IPS-11a (cell line): Measurements from ENCODE around the gene BCAR3.
"Not testable (repeated sequence)": the region's sequence is repeated elsewhere in the genome, so short reads cannot be mapped to it uniquely, and the experiment has no call there.

Experiments used
- H3K4me3 ChIP-seq: one replicate; pipeline ENCODE4 v1.5.1; 2013; ENCODE audit warnings: low read depth, low read length, control low read depth

The BCAR3 gene

DNA sequence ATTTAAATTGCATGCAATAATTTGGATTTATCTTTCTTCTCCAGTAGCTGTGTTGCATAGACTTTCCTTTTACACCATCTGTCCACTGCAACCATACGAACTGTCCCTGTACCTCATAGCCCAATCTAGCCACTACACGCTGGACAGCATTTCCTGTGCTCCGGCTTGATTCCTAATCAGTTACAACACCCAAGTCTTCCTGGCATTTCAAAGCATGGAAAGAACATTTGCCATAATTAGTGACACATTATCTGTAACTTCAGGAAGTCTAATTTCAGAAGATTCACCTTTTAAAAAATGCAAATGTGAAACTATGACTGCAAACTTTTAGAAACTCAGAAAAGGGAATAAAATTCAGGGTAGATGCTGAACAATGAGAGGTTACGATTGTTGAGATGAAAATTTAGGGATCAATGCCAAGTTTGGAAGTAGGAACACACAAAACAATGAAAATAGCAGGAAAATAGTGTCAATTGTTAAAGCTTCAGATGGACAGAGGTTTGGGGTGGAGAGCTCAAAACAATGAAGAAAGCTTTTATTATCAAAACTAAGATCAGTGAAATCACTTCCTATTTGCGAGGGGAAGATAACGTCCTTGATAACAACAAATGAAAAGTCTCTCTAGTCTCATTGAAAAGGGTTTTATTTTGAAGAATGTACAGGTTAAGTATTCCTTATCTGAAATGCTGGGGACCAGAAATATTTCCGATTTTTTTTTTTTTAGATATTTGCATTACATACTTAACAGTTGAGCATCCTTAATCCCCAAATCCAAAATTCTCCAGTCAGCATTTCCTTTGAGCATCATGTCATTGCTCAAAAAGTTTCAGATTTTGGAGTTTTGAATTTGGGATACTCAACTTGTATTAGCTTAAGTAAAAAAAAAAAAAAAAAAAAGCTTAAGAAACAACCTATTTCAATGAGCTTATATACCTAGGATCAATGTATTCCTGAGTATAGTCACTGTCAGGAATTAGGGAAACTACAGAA lies 126.5 kb downstream of the BCAR3 start:
- H3K4me3 ChIP-seq: no peak overlapping the region

DNA sequence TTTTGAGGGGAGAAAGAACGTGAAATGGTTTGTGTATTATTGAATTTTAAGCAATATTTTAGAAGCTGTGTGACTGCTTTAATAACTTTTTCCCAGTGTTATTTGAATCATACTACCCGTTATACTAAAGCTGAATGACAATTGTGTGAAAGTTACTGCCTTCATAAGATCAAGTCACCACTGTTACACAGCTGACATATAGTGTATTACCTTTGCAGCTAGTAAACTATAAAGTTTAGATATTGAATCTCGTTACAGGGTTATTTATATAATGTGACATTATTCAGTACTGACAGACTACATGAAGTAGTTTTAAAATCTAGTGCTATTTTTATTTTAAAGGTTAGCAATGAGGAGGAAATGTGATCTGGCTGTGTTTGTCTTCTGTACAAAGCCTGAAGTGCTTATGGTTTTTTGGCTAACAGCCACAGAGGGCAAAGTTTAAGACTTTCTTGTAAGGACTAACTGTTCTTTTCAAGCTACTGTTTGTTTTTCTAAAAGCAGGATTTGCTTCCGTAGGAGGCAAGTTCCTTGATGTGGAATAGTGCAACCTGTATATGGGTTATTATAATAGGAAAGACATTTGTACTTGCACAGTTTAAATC lies 127.6 kb downstream of the BCAR3 start:
- not testable (repeated sequence) for H3K4me3 ChIP-seq

DNA sequence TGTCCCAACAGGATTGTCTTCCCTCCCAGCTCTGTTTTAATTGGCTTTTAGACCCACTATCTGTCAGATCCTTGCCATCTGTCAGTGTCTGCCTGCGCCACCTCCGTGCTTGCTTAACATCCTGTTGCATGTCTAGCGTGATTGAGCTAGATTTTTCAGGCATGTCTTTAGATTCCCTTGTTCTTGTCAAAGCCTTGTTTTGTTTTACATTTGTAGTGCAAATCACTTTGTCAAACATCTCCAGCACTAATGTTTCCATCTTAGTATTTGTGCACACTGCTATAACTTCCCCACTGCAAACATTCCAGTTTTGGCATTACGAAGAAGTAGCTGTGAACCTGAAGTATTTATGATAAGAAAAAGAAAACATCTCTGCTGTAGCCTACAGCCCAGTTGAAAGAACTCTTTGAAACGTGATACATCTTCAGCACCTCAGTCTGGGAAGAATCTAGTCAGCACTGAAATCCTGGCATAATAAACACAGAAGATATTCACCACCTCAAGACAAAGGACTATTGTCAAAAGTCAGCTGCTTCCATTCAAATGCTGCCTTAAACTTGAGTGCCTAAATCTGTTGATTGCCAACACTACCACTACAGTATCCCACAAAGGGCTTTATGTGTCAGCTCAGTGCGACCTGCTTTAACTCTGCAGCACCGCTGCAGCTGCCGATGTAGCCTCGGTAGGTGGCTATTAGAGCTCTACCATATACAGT lies 128.7 kb downstream of the BCAR3 start:
- no peak overlapping the region for H3K4me3 ChIP-seq

DNA sequence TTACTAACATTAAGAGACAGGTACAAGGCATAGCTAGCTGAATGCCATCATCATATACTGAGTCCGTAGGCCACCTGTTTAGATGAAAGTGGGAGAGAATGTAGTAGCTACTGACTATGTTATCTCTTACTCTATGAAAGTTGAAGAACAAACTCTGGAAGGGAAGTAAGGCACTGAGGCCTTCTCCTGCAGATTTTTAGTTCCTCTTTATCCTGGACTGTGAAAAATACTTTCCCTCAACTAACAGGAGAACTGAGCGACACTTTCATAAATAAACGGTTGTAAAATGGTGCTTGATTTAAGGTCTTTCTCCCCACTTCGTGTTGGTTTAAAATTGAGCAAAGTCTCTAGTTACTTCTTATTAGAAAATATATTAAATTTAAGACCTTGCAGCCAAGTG lies 131.8 kb downstream of the BCAR3 start:
- no peak overlapping the region for H3K4me3 ChIP-seq

DNA sequence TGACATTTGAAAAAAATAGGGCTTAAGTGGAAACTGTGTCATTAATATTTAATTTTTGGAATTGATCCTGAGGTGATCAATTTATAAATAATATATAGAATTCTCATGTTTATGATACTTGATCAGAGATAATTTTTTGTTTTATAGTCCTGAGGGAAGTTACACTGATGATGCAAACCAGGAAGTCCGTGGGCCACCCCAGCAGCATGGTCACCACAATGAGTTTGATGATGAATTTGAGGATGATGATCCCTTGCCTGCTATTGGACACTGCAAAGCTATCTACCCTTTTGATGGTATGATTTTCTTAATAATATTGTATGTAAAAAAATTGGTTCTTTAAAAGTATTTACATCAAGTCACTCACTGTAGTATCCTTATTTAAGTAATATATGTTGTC lies 132.5 kb downstream of the BCAR3 start:
- H3K4me3 ChIP-seq: no peak overlapping the region

DNA sequence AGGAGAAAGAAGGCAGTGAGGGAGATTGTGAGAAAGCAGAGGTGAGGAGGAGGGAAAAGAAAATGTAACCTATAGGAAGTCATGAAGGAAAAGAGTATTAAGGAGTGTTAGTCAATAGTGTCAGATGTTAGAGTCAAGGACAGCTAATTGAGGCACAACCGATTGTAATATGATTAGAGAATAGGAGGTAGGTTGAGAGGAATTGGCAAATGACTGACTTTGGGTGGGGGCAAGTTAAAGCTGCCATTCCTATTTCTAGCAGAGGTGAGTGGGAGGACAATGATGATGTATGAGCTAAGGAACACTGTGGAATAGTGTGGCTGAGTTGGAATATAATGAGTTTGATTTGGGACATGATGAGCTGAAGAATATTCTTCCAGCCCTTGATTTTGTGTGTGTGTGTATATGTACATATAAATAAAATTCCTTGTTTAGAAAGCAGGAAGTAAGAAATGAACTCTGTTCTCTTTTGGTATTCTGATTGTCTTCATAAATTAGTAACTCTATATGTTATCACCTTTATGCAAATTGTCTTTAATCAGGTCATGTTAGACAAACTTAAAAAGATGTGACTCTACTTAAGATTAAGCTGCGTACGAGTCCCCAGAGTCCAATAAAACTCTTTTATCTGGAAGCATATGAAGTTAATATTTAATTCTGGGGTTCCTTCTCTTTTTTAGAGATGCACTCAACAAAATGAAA lies 135.3 kb downstream of the BCAR3 start:
- no peak overlapping the region for H3K4me3 ChIP-seq

DNA sequence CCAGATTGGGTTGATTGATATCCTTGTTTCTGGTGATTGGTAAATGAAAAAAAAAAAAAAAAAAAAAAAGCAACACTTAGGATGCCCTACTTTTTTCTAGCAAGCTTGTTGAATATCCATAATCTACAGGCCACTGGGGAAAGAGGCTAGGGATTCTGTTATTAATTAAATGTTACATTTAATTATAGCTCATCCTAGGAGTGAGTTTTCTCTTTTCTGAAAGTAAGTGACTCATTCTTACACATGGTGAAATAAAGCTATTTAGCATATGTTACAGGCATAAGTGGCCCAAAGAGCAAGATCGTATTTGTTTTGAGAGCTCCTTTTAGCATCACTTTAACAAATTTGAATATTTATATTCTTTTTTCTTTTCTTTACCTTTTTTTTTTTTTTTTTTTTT lies 139.2 kb downstream of the BCAR3 start:
- H3K4me3 ChIP-seq: no peak overlapping the region

DNA sequence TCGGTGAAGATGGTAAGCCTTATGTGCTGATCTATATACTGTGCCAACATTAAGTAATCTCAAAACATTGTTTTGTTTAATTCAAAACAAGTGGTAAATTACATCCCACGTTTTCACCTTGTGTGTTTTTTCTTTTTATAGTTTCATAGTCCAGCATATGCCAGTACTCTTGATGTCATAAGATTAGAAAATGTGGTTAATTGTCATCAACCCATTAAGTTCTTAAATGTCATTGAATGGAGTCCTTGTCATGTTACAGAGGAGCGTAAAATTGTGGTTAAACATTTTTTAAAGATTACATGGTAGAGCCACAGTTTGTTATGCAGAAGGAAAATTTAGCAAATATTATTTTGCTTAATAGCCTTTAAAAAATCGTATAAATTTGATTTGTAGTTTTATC lies 140.6 kb downstream of the BCAR3 start:
- H3K4me3 ChIP-seq: no peak overlapping the region

DNA sequence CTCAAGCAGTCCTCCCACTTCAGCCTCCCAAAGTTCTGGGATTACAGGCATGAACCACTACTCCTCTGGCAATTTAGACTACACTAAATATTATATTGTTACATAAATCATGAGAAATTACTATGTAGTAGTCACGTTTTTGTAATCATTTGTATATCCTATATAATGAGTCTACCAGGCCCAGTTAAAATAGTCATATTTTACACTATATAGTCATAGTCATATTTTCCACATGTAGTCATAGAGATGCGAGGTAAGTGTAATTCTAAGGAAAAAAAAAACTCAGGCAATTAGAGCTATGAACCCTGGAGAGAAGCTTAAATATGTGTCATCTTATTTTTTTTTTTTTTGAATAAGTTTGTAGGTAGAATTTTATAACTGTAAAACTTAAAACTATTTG lies 143.7 kb downstream of the BCAR3 start:
- H3K4me3 ChIP-seq: no peak overlapping the region

DNA sequence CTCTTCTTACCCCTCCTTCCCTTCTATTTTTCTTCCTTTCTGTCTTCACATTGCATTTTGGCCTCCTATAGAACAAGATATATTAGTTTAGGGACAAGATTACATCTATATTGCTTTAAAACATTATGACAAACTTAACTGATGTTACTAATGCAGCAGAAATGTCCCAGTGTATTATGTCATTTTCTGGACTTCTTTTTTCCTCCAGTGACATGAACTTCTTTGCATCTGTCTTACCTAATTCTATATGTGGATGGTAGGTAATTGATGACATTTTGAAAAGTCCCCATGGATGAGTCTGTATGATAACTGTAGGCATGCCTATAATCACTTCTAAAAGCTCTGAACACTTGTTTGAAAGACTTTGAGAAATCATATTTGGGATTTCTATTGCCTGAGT lies 144.2 kb downstream of the BCAR3 start:
- no peak overlapping the region for H3K4me3 ChIP-seq

DNA sequence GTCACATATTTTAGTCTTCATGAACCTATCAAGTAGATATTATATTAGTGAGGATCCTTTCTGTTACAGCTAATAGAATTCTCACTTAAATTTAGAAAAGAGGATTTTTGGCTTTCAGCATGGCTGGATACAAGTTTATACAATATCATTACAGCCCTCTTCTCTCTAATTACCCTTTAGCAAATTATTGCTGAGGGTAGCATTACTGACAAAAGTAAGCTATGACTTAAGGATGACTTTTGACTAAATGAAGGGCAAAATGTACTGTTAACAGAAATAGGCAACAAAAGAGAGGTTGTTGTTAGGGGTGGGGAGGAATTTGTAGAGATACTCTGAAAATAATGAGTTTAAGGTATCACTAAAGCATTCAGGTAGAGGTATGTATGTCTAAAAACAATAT lies 148.0 kb downstream of the BCAR3 start:
- H3K4me3 ChIP-seq: no peak overlapping the region

DNA sequence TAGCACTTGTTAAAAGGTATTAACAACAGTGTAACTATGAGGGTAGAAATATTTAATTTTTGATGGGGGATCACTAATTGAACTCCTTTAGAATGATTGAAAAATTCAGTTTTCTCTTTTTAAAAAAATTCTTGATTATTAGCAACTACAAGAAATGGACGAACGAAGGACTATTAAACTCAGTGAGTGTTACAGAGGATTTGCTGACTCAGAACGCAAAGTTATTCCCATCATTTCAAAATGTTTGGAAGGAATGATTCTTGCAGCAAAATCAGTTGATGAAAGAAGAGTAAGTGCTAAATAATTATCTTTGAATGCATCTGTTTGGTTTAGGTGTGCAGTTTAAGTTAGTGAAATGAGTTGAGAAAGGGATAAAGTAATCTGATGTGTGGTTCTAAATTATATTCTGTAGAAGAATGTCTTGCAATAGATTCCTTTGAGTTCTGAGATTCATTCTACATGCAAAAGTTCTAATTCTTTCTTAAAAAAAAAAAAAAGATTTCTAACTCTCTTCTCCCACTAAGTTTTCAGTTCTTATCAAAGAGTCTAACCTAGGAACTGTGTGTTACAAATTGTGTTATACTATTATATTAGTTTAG lies 148.8 kb downstream of the BCAR3 start:
- H3K4me3 ChIP-seq: no peak overlapping the region

DNA sequence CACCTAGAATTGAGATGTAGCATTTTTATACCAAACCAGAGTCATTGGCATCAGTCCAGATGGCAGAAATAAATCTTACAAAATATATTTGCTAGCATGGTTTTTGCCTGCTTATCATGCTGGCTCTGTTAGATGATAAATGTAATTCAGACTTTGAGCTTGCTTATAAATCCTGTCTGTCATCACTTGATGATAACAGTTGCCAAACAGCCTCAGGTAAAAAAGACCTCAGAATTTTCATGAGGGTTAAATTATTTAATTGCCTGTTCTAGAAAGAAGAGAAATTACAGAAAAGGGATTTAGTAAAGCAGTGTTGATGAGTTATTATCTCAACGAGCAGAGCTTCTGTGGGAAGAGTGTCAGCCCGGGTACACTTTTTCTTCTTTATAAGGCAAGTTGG lies 150.4 kb downstream of the BCAR3 start:
- H3K4me3 ChIP-seq: no peak overlapping the region

DNA sequence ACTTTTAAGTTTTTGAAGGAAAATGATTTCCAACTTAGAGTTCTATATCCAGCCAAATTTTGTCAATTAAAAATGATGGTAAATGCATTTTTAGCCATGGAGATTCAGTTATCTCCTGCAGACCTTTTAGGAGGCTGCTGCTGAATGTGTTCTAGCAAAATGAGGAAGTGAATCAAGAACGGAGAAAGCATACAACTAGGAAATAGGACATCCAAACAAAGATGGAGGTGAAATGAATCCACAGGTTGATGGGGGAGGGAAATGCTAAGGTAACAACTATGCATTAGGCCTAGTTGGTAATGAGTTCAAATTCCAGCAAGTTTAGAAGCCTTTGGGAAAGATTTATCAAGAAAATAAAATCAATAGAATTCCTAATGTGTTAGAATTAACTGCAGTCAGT lies 153.2 kb downstream of the BCAR3 start:
- no peak overlapping the region for H3K4me3 ChIP-seq

DNA sequence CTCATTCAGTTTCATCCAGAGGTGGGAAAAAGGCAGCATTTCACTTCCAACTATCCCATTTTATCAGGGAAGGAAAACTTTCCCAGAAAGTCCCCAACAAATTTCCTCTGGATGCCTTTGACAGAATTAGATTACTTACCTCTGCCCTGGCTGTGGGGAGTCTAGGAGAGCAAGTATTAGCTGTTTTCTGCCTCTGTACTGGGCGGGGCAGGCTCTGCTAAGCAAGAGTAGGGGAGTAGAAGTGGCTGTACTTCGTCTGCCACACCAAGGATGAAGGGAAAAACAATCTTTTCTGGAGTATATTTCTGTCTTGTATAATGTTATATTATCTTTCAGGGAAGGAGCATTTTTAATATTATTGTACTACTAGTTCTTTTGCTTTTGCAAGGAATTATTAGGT lies 155.2 kb downstream of the BCAR3 start:
- no peak overlapping the region for H3K4me3 ChIP-seq

DNA sequence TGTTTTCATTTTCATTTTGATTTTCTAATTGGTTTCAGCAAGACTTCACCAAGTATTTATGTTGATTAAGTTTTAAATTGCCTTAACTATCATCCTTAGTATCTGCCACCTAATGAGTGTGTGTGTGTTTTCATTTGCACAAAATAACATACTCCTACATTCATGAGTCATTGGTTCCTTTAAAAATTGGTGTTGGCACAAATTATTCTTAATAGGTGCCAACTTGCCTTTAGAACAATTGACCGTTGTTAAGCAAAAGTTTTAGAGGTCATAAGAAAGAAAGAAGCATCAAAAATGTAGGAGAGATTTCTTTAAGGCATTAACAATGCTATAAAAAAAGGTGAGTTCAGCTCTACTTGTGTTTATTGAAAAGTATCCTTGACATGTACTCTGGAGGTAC lies 156.2 kb downstream of the BCAR3 start:
- no peak overlapping the region for H3K4me3 ChIP-seq

DNA sequence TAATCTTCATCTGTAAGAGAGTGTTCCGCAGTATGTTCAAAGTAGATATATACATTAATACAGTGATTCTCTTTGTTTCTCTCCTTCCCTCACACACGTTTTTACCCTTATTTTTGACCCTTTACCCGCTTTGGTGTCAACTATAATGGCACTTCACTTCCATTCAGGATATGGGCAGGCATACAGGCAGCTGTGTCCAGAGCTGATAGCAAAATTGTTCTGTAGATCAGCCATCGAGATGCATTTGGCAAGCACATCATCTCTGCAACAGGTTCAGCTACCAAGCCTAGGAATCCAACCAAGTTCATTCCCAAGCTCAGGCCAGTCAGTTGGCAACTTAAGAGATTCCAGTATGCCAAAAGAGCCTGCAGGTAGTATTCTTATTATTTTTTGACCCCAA lies 158.9 kb downstream of the BCAR3 start:
- H3K4me3 ChIP-seq: no peak overlapping the region

DNA sequence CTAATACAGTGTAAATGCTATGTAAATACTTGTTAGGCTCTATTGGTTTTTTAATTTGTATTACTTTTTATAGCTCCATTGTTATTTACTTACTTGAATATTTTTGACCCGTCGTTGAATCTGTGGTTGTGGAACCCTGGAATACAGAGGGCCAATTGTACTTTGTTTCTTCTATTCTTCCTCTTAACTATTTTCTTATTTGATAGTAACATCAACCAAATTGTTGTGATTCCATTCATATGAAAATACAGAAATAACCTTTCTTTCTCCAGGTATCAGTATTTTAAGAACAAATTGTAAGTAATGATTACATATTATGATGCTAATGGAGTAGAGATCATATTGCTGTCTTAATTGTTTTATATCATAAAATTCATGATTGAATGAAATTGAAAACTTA lies 160.0 kb downstream of the BCAR3 start:
- H3K4me3 ChIP-seq: no peak overlapping the region

DNA sequence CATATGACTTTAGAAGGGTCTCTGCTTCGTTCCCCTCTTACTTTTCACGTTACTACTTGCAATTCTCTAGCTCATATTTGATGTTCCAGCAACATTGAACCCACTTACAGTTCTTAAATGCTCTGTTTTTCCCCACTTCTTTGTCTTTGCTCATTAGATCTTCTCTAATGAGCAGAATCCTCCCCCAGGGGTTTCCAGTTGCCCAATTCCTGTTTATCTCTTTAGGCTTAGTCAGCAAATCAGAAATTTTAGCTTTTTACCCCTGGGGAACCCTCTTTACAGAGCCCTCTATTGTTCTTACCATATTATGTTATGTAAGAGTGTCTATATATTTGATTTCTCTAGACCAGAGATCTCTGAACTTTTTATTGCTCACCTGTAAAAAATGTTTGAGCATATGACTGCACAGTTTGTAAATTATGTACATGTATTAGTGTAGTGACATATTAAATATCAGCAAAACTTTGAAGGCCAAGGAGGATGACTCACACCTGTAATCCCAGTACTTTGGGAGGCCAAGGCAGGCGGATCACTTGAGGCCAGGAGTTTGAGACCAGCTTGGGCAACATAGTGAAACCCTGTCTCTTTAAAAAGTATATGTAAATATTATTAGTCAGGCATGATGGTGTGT lies 162.3 kb downstream of the BCAR3 start:
- H3K4me3 ChIP-seq: no peak overlapping the region

DNA sequence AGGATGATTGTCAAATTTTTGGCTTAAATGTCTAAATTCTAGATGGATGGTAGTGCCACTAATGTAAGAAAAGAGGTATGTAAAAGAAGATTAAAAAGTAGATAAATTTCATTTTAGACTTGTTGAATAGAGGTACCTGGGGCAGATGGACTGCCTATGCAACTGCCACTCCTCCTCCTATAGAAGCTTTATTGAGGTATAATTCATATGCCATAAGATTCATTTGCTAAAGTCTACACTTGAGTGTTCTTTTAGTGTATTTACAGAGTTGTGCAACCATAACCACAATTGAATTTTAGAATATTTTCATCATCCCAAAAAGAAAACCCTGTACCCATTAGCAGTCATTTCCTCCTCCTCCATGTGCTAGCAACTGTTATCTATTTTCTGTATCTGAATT lies 163.1 kb downstream of the BCAR3 start:
- H3K4me3 ChIP-seq: no peak overlapping the region
